DMS 273 (cell line): Measurements from ENCODE around the gene CD82.

Experiments
- DNase-seq: peaks from one replicate; lab custom pipeline; 2025; ENCODE audit not compliant: unreplicated experiment; lab: John Stamatoyannopoulos, UW

CD82 gene

GRCh38 chr11:44597358-44598012 is 32.0 kb downstream of the CD82 start:
- DNase-seq = no peak

- DNase-seq = peak; percentile 30
Observed at GRCh38 chr11:44598831-44599230, 33.4 kb downstream of the CD82 start.

GRCh38 chr11:44600261-44600660 is 34.8 kb downstream of the CD82 start:
- no peak for DNase-seq

DNA sequence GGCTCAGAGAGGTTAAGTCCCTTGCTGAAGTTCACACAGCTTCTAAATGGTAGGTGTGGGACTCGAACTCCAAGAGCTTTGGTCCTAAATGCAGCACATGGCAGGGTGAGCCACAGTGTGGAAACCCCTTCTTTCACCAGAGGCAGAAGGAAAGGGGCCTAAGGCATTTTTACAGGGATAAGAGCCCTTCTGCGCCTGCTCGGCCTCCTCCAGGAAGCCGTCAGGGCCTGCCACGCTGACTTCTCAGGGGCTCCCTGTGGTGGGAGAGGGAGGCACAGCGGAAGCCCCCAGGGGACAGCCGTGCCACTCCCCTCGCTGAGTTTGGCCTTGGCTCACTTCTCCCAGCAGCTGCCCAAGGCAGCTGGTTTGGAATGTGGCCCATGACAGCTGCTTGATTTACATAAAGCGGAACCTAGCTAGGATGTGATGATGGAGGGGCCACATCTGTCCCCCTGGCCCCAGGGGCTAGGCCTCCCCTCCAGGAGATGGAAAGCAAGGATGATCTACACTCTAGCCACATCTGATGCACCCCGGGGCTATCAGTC is 35.4 kb downstream of the CD82 start:
- DNase-seq = peak; percentile 97

DNA sequence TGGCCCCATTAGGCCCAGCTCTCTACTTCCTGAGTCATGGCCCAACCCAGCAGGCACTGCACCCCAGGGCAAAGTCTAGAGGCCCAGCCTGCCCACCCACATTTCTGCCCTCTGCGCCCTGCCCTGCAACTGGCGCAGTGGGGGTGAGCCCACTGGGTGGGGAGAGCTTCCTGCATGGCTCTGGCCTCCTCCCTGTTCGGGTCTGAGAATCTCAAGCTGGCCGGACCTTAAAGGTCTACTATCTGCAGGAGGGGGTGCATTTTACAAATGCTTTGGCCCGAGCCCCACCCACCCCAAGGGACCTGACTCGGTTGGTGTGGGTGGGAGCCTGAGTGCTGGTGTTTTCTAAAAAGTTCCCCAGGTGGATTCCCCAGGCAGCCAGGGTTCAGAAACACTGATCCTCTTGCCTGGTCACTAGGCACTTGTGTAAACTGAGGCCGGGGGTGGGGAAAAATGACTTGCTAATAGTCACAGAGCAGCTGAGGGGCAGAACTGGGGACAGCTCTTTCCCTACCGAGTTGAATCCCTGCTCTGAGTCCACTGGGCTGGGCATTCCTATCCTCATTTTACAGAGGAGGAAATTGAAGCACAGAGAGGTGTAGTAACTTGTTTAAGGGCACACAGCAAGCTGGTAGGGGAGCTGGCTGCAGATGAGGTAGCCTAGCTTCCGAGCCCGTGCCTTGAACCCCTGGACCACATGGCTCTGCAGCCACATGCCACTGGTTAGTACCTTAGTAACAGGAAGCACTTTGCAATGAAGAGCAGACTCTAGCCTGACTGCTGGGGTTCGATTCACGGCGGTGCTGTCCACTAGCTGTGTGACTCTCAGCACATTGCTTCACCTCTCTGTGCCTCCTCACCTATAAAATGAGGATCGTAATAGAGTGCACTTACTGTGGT is 36.3 kb downstream of the CD82 start:
- no peak for DNase-seq

DNA sequence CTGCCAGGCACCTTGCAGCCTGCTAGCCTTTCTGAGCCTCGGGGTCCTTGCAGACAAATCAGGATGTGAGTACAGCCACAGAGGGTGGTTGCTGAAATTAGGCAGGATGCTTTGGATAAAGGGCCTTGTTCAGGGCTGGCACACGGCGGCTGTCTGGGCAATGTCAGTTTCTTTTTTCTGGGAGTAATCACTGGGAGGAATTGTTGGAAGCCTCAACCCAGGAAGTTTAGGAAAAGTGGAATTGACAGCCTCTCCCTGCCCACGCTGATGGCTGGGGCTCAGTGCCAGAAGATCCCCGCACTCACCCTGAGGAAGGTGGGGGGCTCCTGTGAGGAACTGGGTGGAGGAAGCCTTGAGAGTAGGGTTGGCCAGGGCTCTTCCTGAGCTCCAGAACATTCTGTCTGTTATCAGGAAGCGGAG is 37.4 kb downstream of the CD82 start:
- no peak for DNase-seq

DNA sequence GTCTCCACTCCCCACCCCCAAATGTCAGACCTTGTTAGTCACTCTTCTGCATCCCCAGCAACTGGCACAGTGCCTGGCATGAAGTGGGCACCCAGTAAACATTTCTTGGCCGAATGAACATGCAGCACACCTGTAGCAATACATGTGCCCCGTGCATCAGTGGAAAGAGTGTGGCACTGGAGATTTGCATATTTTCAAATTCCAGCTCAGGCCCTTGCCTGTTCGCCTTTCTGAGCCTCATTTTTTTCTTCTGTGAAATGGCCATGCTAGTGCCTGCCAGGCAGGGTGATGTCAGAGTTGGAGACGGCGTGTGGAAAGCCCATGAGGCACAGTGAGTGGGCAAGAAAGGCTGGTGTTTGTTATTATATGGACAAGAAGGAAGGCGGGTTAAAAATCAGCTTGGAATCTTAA is 38.7 kb downstream of the CD82 start:
- no peak for DNase-seq

DNA sequence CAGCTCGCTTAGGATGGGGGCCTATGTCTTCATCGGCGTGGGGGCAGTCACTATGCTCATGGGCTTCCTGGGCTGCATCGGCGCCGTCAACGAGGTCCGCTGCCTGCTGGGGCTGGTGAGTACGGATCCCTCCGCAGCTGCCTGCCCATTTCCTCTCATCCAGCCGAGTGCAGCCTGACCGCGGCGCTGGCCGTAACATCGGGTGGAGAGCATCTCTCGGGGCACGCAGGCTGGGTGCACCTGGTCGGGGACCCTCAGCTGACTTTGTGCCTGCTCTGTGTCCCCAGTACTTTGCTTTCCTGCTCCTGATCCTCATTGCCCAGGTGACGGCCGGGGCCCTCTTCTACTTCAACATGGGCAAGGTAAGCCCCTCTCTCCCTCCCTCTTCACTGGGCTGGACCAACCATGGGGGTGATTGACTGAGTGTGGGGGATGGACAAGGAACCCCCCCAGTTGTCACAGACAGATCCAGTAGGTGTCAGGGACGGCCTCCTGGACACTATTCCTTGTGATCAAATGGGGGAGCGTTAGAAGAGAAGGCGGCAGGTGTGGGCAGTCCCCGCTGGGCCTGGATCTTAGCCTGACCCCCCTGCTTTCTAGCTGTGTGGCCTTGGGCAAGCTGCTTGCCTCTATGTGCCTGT is 39.7 kb downstream of the CD82 start:
- DNase-seq = no peak

GRCh38 chr11:44605965-44606364 is 40.5 kb downstream of the CD82 start:
- DNase-seq = no peak

DNA sequence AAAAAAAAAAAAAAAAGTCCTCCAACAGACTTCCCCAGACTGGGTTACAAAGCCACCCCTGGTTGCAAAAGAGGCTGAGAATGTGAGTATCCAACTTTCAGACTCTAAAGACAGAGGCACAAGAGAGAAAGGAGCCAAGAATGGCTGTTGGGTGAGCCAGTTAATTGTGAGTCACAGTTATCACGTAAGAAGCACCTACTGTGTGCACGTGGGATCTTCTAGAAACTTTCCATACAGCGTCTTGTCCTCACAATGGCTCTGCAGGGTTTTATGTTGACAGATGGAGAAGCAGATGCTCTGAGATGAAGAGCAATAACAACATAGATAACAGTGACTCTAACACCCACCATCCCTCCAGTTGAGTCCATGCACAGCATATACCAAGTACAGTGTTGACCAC is 41.0 kb downstream of the CD82 start:
- DNase-seq = peak; percentile 66

DNA sequence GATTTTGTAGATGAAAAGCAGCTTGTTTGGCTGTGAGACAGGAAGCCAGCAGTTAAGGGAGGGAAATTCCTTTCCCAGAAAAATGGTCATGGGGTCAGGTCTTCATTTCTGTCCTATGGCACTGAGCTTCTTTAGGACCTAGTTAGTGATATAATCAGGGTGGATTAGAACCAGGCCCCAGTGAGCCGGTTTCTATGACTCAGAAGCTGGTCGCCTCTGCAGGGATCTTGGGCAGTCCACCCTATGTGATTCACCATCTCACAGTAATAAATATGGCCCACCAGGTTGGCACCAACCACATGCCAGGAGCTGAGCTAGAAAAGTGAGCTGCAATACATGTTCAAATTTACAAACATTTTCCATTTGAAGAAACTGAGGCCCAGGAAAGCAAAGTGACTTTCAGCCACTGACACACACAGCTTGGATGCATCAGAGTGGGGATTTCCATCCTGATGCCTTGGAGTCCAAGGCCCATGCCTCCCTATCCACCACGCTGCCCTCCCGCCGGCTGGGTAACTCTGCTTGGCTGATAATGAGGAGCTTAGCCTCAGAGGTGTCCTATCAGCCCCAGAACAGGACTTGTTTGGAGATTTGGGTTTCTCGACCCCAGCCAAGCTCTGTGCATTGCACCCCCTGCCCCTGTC is 42.0 kb downstream of the CD82 start:
- no peak for DNase-seq

DNA sequence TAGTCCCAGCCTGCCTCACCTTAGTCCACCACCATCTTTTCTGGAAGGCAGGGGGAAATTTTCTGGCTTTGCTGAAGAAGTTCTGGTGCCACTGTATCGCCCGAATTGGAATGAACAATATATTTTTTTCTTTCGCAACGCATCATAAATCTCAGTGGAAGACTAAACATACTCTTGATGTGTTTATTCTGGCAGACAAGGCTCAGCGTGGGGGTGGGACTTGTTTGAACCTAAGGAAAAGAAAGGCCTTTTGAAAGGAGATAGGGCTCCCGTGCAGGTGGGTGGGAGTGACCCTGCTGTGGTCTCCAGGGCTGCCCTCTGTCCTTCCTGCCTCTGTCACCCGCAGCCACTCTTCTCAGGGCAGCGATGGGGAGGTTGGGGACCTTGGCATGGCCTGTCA is 42.5 kb downstream of the CD82 start:
- DNase-seq = no peak

DNA sequence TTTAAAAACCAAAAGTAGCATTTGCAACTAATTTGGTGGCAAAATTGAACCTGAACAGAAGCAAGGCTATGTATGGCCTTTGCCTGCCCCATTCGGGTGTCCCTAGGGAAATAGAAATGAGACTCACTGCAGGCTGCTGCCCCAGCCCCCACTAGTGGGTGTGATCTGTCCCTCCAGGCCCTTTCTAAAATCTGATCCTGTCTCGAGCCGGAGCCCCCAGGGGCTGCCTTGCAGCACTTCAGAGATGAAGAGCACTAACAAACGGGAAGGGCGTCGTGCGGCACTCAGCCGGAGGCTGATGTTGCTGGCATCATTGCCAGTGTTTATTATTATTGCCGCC is 43.2 kb downstream of the CD82 start:
- peak; percentile 44 for DNase-seq

- DNase-seq = peak; percentile 44
Observed at GRCh38 chr11:44608991-44609782, 43.7 kb downstream of the CD82 start.

GRCh38 chr11:44609783-44610155 is 44.3 kb downstream of the CD82 start:
- no peak for DNase-seq

DNA sequence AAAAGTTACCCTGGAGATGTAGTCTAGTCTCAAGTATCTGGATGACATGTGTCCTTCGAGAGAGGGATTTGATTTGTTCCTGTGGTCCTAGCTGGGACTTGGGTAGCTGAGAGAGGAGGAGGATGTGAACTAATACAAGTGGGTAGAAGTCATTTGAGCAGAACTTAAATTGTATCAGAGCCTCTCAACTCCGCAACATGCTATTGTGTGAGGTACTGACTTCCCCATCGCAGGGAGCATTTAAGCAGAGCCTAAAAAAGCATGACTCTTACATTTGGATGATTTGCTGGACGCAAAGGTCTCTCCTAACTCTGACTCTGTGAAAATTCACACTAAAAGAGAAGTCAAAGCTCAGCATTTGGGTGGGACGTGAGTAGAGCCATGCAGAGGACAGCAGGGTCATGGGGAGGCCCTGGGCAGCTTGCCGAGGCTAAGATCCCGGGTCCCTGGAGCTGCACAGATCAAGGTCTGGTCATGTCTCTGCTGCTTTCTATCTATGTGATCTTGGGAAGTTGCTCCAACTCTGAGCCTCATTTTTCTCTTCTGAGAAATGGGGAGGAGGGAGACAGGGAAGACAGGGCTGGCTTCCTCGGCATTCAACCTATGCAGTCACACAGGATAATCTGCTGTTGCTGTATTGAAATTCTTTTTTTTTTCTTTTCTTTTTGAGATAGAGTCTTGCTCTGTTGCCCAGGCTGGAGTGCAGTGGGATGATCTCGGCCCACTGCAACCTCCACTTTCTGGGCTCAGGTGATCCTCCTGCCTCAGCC is 44.9 kb downstream of the CD82 start:
- DNase-seq = no peak

GRCh38 chr11:44611088-44611487 is 45.6 kb downstream of the CD82 start:
- no peak for DNase-seq

- DNase-seq = no peak
Observed at GRCh38 chr11:44611687-44612434, 46.4 kb downstream of the CD82 start.

GRCh38 chr11:44613153-44613552 is 47.7 kb downstream of the CD82 start:
- no peak for DNase-seq
